CD14-positive monocyte (primary cell): ENCODE results near the gene NKD2. TPM values are rescaled to one million over a fixed set of nuclear protein-coding genes. Genes with fewer than 3 reads are reported as not detected.

Experiments used
- DNase-seq, 3 donors: peaks; one replicate each; pipeline ENCODE4 v3.0.0-alpha.2; 2011 to 2022
- H2AFZ ChIP-seq: 2 replicates; pipeline ENCODE4 v1.6.0; 2012; ENCODE audit warnings: mild to moderate bottlenecking, low read depth, low read length, inconsistent platforms; ENCODE audit not compliant: insufficient read depth, poor library complexity, severe bottlenecking
- H3K27ac ChIP-seq, 2 donors: 1 replicate in 1 of 2; 2 replicates in 1 of 2; pipeline ENCODE4 v1.5.1; 2012 to 2013; ENCODE audit warnings: low read length in 2 of 2, control low read depth in 1 of 2, inconsistent platforms in 1 of 2, low read depth in 1 of 2, mild to moderate bottlenecking in 1 of 2
- H3K27me3 ChIP-seq, 2 donors: one replicate each; pipeline versions ENCODE4 v1.6.0 to v1.6.1; 2011 to 2013; ENCODE audit warnings: low read length in 2 of 2; ENCODE audit not compliant: control insufficient read depth in 2 of 2, insufficient read depth in 2 of 2
- H3K36me3 ChIP-seq, 2 donors: replicated peaks in 1 of 2; 1 replicate in 1 of 2; 2 replicates in 1 of 2; pipeline versions ENCODE4 v1.5.1 to v1.6.1; 2012 to 2013; ENCODE audit warnings: low read length in 2 of 2, control low read depth in 1 of 2, inconsistent platforms in 1 of 2, mild to moderate bottlenecking in 1 of 2; ENCODE audit not compliant: insufficient read depth in 2 of 2, control insufficient read depth in 1 of 2
- H3K4me1 ChIP-seq, 2 donors: 1 replicate in 1 of 2; 2 replicates in 1 of 2; pipeline versions ENCODE4 v1.5.1 to v1.6.1; 2012 to 2013; ENCODE audit warnings: low read length in 2 of 2, control low read depth in 1 of 2, inconsistent platforms in 1 of 2, mild to moderate bottlenecking in 1 of 2, moderate library complexity in 1 of 2; ENCODE audit not compliant: insufficient read depth in 2 of 2, control insufficient read depth in 1 of 2
- H3K4me2 ChIP-seq: replicated peaks from 2 replicates; pipeline ENCODE3; 2012; ENCODE audit warnings: low read length, moderate library complexity, mild to moderate bottlenecking; ENCODE audit not compliant: poor library complexity, severe bottlenecking; ENCODE audit errors: extremely low read depth
- H3K4me3 ChIP-seq, 3 experiments: fragments of 200-600 bp in 1 of 3; sonication (generic) in 1 of 3; replicated peaks in 1 of 3; 1 replicate in 2 of 3; 2 replicates in 1 of 3; pipeline ENCODE4 v1.5.1; 2011 to 2013; ENCODE audit warnings: low read length in 3 of 3, mild to moderate bottlenecking in 3 of 3, control low read depth in 2 of 3, low read depth in 2 of 3, inconsistent platforms in 1 of 3, moderate library complexity in 1 of 3
- H3K79me2 ChIP-seq: 2 replicates; pipeline ENCODE4 v1.6.0; 2012; ENCODE audit warnings: mild to moderate bottlenecking, control low read depth, inconsistent platforms, low read length, moderate library complexity; ENCODE audit not compliant: insufficient read depth
- H3K9ac ChIP-seq: 2 replicates; pipeline ENCODE4 v1.6.0; 2017; ENCODE audit warnings: low read length, mild to moderate bottlenecking; ENCODE audit not compliant: insufficient read depth, poor library complexity, severe bottlenecking
- H3K9me3 ChIP-seq, 2 donors: replicated peaks in 1 of 2; 1 replicate in 1 of 2; 2 replicates in 1 of 2; pipeline versions ENCODE4 v1.5.1 to v1.6.1; 2012 to 2013; ENCODE audit warnings: low read length in 2 of 2, control low read depth in 1 of 2; ENCODE audit not compliant: control insufficient read depth in 1 of 2, insufficient read depth in 1 of 2
- H4K20me1 ChIP-seq: 2 replicates; pipeline ENCODE4 v1.6.0; 2012; ENCODE audit warnings: mild to moderate bottlenecking, low read length, control low read depth, moderate library complexity; ENCODE audit not compliant: insufficient read depth
- H3K27ac Mint-ChIP-seq, 7 donors: one replicate each; pipeline ENCODE4 v1.8.0; 2020; ENCODE audit warnings: mild to moderate bottlenecking in 7 of 7, mixed read lengths in 7 of 7, moderate library complexity in 6 of 7, inconsistent platforms in 2 of 7
- H3K27me3 Mint-ChIP-seq, 3 donors: one replicate each; pipeline ENCODE4 v1.8.0; 2021 to 2022; ENCODE audit warnings: low read depth in 3 of 3, mild to moderate bottlenecking in 3 of 3, mixed read lengths in 3 of 3, moderate library complexity in 3 of 3, inconsistent platforms in 1 of 3
- H3K36me3 Mint-ChIP-seq, 2 donors: one replicate each; pipeline ENCODE4 v1.8.0; 2020; ENCODE audit warnings: mixed read lengths in 2 of 2, inconsistent platforms in 1 of 2, mild to moderate bottlenecking in 1 of 2
- H3K4me1 Mint-ChIP-seq: one replicate; pipeline ENCODE4 v1.8.0; 2020; ENCODE audit warnings: mild to moderate bottlenecking, mixed read lengths
- H3K4me3 Mint-ChIP-seq, 2 donors: one replicate each; pipeline ENCODE4 v1.8.0; 2020; ENCODE audit warnings: mild to moderate bottlenecking in 2 of 2, mixed read lengths in 2 of 2, moderate library complexity in 1 of 2
- H3K9me3 Mint-ChIP-seq, 7 donors: one replicate each; pipeline ENCODE4 v1.8.0; 2020 to 2022; ENCODE audit warnings: mixed read lengths in 7 of 7, mild to moderate bottlenecking in 6 of 7, moderate library complexity in 6 of 7, inconsistent platforms in 2 of 7
- WGBS: methylation state at CpG from one replicate; pipeline ENCODE4 v1.1.5; 2013; ENCODE audit warnings: missing lambda C conversion rate; ENCODE audit not compliant: insufficient coverage; 5-methylcytosine and 5-hydroxymethylcytosine counted together
- intact Hi-C, 2 donors: fragments of 100-400 bp; cut with micrococcal nuclease; formaldehyde crosslinking; loops; one replicate each; pipeline versions ENCODE4 v1.15.0 to v1.15.1; 2023
- polyA plus RNA-seq, 3 donors: library from polyadenylated mRNA; depleted of rRNA in 1 of 3; unstranded in 2 of 3; stranded (reverse) in 1 of 3; fragments of 300-500 nt in 2 of 3; fragments of >200 nt in 1 of 3; fragmentation: Illumina TruSeq in 2 of 3; gene quantifications; 1 replicate in 2 of 3; 2 replicates in 1 of 3; pipeline ENCODE4 v1.2.3, GENCODE V29; 2012 to 2021
- TF ChIP-seq, protein P1 (sequence below): fragments of 200-600 bp; IDR thresholded peaks from one replicate; pipeline ENCODE4 v1.8.0; 2022; ENCODE audit warnings: antibody characterized with exemption, mild to moderate bottlenecking

NKD2 gene
- polyA plus RNA-seq, 3 donors: not detected

- Histone ChIP-seq H4K20me1 (no peaks in the 10 kb centered on the region), H3K4me1 (no peaks in the 10 kb centered on the region), H2AFZ (no peak overlapping the region), H3K27ac (no peak overlapping the region), H3K9ac (no peak overlapping the region), H3K4me2 (no peak overlapping the region), H3K27me3 (no peaks in the 10 kb centered on the region), H3K9me3 (no peaks in the 10 kb centered on the region), H3K36me3 (no peaks in the 10 kb centered on the region), H3K4me3 (no peak overlapping the region), H3K79me2 (no peaks in the 10 kb centered on the region)
- peaks cover 2 to 3% (median 2%) of the 10 kb centered on the region in 3 donors for H3K27me3 Mint-ChIP-seq
- H3K4me3 Mint-ChIP-seq: no peak overlapping the region
- peaks cover 4 to 23% (median 7%) of the 10 kb centered on the region in 7 donors for H3K9me3 Mint-ChIP-seq
- TF ChIP-seq, protein P1, sequence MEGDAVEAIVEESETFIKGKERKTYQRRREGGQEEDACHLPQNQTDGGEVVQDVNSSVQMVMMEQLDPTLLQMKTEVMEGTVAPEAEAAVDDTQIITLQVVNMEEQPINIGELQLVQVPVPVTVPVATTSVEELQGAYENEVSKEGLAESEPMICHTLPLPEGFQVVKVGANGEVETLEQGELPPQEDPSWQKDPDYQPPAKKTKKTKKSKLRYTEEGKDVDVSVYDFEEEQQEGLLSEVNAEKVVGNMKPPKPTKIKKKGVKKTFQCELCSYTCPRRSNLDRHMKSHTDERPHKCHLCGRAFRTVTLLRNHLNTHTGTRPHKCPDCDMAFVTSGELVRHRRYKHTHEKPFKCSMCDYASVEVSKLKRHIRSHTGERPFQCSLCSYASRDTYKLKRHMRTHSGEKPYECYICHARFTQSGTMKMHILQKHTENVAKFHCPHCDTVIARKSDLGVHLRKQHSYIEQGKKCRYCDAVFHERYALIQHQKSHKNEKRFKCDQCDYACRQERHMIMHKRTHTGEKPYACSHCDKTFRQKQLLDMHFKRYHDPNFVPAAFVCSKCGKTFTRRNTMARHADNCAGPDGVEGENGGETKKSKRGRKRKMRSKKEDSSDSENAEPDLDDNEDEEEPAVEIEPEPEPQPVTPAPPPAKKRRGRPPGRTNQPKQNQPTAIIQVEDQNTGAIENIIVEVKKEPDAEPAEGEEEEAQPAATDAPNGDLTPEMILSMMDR: no peak
- H3K36me3 Mint-ChIP-seq: no peaks in the 10 kb centered on the region
- H3K4me1 Mint-ChIP-seq: no peaks in the 10 kb centered on the region
- intact Hi-C loops: no loop called here
- no peak overlapping the region for H3K27ac Mint-ChIP-seq
- no peak for DNase-seq
- WGBS: 88% methylated on average over 14 of the region's 16 CpGs
Observed at GRCh38 chr5:1039210-1039548, 30.6 kb downstream of the NKD2 start.

DNA sequence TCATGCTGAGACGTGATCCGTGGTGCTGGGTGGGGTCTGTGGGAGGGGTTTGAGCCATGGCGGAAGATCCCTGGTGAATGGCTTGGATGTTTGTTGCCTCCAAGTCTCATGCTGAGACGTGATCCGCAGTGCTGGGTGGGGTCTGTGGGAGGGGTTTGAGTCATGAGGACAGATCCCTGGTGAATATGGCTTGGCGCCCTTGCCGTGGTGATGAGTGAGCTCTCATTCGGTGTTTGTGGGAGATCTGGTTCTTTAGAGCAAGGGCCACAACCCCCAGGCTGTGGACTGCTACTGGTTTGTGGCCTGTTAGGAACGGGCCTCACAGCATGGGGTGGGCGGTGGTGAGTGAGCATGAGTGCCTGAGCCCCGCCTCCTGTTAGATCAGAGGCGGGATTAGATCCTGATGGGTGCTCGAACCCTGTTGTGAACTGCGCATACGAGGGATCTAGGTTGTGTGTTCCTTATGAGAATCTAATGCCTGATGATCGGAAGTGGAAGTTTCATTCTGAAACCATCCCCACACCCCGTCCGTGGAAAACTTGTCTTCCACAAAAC is 31.2 kb downstream of the NKD2 start:
- intact Hi-C loops: no loop called here
- Histone ChIP-seq H3K4me1 (no peaks in the 10 kb centered on the region), H3K36me3 (no peaks in the 10 kb centered on the region), H3K79me2 (no peaks in the 10 kb centered on the region), H3K4me2 (no peak overlapping the region), H2AFZ (no peak overlapping the region), H3K9me3 (peaks cover 0 to 2% of the 10 kb centered on the region in 2 donors), H3K4me3 (no peak overlapping the region), H4K20me1 (no peaks in the 10 kb centered on the region), H3K27ac (no peak overlapping the region), H3K9ac (no peak overlapping the region), H3K27me3 (no peaks in the 10 kb centered on the region)
- Mint-ChIP-seq H3K36me3 (no peaks in the 10 kb centered on the region), H3K27ac (no peak overlapping the region), H3K9me3 (peaks cover 4 to 29% (median 10%) of the 10 kb centered on the region in 7 donors), H3K4me1 (no peaks in the 10 kb centered on the region), H3K4me3 (no peak overlapping the region), H3K27me3 (peaks cover under 1 to 3% (median 2%) of the 10 kb centered on the region in 3 donors)
- DNase-seq: no peak
- 87% methylated on average over 8 of the region's 18 CpGs for WGBS
- TF ChIP-seq, protein P1: no peak
